GM12891 (cell line): Measurements from ENCODE around the gene LIX1L.

ENCODE experiments used
- POLR2A ChIP-seq: IDR thresholded peaks from 2 replicates; pipeline ENCODE4 v1.6.1; 2011; ENCODE audit warnings: low read depth, low read length, control low read depth
- POLR2AphosphoS5 ChIP-seq: IDR thresholded peaks from 2 replicates; pipeline ENCODE4 v1.6.1; 2011; ENCODE audit warnings: low read depth, low read length, control low read depth
- SPI1 ChIP-seq: IDR thresholded peaks from 2 replicates; pipeline ENCODE4 v1.6.1; 2011; ENCODE audit warnings: low read depth, low read length, control low read depth
- TAF1 ChIP-seq: IDR thresholded peaks from 2 replicates; pipeline ENCODE4 v1.6.1; 2011; ENCODE audit warnings: low read depth, low read length, control low read depth

DNA sequence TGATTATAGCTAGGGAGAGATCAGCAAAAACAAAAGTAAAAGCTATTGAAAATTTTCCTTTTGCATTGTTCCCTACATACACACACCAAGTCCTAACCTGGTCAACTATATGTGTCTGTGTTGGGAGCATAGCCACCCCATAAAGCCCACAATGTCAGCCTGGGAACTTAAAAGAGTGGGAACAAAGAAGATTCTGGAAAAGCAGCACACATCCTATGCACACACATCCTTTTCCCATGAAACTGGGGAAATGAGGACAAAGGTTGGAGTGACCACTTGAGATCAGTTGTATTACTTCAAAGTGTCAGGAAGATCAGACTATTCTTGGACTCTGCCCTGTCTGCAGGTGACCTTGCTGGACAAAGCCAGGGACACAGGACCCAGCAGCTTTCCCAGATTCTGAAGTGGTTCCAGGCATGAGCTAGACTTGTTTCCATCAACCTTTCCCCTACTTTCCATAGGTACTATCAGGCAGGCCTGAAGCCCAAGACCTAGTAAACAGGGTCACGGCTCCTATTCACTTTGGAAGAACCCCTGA, 22.7 kb upstream of the LIX1L start:
- TF ChIP-seq POLR2AphosphoS5 (no peak), SPI1 (no peak), TAF1 (no peak), POLR2A (no peak)
